ENCODE data around the gene MYMX.

The MYMX gene

DNA sequence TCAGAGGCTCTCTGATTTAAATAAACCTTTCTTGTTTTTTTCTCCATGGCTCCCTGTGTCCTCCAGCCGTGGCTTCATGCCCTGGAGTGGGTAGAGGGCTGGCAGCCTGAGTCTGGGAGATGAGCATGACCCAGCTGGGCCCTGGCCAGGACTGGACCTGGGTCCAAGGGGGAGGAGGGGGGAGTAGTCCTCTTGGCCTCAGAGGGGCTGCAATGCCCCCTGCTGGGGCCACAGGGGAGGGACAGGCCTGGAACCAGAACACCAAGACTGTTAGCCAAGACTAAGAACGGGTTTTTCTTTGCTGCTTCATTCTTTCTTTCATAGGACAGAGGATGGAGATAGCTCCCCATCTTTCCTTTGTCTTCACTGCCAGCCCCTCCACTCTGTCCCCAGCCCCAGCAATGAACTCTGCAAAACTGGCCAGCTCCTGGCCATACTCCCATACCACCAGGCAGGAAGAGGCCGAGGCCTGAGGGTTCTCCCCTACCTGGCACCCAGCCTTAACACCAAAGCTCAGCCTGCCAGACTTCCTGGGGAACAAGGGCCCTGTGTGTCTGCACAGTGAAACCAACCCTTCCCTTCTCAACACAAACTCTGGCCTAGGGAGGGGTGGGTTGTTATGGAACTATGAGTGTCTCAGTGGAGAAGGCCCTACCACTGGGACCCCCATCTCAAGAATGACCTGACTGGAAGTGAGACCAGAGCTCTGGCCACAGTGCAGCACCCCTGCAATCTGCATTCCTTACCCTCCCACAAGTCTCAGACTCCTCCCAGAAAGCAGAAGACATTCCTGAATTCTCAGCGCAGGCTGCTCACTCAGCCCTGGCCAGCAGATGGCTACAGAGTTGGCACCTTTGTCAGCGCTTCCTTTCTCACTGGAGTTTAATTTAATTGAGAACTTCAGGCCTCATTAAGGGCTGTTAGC is 17.6 kb downstream of the MYMX start:
- peak; percentile 72 for DNase-seq

DNA sequence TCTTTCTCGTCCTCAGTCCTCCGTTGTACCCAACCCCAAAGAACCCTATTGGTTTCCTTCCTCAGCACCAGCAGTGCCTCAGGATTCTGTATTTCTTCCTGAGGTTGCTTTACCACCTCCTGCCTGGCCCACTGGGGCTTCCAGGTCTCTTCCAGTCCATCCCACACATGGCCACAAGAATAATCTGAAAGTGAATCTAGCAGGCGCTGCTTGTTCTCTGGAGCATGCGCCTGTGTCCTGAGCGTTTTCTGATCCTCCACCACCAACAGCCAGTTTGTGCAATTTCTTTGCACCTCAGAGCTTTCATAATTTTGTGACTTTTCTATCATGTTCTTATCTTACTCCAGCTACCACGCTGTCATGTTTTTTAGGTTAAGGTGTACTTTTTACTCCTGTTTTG is 18.5 kb downstream of the MYMX start:
- no peak for DNase-seq

DNA sequence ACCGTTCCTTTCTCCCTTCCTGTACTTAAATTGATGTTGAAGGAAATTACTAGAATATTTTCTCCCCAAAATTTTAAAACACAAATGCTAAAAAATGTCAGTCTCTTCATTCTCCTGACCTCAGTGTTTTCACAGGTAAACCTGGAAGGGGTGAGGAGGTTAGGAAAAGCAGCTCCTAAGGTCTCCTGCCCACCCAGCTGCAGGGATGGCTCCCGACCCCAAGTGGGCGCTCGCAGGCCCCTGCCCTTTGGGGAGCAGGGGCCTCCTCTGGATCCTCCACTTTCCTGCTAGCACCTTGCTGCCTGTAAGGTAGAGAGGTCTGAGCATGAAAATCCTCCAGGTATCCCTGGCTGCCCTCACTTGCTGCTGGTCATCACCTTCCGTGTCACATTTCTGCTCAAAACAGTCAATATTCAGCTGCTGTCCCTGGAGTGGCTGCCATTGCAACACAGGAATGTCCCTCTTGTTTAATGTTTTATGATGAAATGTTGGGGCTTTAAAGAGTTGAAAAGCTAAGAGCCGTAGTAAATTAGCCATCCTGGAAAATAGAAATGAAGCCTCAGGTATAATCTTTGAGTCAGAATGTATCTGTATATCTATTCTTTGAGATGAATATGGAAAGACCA is 19.3 kb downstream of the MYMX start:
- DNase-seq = no peak

DNA sequence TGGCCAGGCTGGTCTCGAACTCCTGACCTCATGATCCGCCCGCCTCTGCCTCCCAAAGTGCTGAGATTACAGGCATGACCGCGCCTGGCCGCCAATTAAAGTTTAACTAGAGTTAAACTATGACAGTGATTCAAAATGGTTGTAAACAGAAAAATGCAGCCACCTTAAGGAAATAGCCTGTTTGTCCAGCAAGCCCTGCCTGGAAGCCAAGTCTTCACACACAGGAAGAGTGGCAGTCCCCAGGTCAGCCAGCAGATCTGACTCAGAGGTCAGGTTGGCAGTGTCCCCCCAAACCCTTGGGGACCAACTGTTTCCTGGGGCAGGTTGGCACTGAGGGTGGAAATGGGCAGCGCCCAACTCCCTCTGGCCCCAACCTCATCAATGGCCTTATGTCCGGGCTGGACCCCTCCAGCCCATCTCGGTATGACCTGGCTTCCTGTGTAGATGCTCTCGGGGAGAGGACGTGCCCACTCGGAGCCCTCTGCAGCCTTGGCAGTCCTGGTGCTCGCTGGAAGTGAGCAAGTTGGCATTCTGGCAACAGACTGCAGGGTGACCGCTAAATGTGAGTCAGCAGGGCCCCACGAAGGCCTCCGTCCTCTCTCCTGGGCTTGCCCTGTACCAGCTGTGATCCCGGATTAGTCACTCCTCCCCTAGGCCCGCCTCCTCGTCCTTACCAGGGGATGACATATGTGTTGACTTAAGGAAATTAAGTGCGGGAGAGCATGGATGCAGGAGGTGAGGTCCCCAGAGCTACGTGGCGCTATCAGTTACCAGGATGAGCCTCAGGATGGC is 20.5 kb downstream of the MYMX start:
- peak; percentile 98 for DNase-seq

DNA sequence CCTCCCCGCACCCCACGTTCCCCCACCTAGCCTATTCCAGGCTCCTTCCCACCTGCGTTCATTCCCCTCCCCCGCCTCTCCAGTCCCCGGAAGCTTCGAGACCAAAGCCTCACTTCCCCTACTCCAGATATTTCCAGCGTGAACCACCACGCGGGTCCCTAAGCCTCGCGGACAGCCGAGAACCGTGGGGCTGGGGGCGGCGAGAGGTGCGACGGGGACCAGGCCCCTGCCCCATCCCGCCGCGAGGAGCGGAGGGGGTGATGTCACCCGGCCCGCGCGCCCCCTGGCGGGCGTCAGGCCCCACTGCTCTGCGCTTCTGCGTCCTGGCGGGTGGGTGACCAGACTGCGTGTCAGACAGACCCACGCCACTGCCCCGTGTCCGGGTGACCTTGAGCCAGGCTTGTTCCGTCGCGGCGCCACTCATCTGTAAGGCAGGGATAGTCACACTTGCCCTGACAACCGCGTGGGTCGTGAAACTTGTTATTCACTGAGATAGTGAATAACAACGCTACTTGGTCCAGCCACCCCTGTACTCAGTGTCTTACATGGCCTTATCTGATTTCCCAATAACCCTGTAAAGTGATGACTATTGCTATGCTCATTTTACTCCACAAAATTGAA is 21.2 kb downstream of the MYMX start:
- DNase-seq = peak; percentile 60

DNA sequence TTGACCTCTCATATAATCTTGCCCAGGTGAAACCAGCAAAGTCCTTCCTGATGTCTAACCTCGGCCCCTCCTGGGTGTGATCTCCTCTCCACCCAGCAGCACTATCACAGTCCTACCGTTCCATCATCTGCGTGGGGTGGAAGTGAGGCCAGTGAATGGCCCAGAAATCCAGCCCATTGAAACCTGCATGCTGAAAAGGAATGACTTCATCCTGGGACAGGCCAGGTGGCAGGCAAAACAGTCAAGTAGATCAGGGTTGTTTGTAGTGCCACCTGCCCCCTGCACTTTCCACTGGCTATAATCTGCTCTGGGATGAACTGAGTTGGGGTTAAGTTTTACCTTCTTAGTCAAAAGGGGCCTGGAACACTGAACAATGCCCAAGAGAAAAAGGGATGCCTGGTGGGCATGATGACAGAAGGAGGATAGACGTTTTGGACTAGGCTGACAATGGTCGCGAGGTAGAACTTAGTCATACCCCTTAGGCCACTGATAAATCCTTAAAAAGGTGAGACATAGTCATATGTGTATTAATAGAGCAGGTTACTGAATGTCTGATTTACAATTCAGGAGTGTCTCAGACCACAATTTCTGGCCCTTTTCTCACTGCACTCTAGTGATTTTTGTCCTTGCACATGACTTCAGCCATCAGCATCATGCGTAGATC is 22.1 kb downstream of the MYMX start:
- DNase-seq = no peak

DNA sequence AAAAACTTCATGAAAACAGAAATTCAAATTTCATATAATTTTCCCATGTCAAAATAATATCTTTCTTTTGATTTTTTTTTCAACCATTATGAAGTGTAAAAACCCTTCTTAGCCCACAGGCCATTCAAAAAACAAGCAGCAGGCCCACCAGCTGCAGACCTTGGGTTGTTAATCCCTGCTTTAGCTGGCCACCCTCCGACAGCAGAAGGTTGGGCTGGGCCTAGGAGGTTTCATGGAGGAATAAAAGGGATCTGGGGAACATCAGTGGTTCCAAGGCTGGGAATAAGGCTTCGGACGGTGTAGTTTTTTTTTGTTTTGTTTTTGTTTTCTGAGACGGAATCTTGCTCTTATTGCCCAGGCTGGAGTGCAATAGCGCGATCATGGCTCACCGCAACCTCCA is 26.6 kb downstream of the MYMX start:
- no peak for DNase-seq

DNA sequence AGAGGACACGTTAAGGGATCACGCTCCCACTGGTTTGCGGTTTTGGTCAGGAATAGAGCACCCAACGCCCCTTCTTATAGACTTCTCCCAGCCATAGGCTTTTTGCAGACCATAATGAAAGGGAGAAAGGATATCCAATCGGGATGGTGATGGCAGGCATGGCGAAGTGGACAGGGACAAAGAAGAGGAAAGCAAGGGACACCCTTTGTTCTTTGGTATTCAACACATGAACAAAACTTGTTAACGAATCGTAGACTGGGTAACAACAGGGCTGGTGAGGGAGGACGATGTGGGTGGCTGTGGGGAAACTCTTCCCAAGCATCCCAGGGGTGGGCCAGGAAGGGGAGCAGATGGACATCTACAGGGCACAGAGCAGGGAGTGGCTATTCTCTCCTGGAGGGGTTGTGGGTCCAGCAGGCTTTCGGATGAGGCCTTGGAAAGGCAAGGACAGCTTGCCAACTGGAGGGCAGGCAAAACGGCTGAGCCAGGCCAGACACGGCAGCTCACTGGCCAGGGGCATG is 28.7 kb downstream of the MYMX start:
- DNase-seq = no peak

DNA sequence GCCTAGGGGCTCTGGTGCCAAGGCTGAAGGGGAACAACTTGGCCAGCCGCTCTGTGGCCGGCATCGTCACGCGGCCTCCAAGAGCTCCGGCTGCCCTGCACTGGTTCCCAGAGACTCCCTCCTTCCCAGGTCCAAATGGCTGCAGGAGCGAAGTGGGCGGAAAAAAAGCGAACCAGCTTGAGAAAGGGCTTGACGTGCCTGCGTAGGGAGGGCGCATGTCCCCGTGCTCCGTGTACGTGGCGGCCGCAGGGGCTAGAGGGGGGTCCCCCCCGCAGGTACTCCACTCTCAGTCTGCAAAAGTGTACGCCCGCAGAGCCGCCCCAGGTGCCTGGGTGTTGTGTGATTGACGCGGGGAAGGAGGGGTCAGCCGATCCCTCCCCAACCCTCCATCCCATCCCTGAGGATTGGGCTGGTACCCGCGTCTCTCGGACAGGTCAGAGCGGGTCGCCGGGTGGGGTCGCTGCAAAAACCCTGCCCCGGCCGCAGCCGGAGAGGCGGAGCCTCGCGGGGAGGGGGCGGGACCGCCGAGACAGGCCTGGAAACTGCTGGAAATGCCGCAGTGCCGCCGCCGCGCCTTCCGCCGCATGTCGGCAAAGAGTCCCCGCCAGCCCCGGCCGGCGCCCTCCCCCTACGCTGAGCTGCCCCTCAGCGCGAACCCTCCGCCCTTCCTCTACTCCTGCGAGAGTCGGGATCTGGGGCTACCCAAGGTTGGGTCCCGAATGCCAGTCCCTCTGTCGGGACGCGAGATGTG is 29.4 kb downstream of the MYMX start:
- peak; percentile 81 for DNase-seq

DNA sequence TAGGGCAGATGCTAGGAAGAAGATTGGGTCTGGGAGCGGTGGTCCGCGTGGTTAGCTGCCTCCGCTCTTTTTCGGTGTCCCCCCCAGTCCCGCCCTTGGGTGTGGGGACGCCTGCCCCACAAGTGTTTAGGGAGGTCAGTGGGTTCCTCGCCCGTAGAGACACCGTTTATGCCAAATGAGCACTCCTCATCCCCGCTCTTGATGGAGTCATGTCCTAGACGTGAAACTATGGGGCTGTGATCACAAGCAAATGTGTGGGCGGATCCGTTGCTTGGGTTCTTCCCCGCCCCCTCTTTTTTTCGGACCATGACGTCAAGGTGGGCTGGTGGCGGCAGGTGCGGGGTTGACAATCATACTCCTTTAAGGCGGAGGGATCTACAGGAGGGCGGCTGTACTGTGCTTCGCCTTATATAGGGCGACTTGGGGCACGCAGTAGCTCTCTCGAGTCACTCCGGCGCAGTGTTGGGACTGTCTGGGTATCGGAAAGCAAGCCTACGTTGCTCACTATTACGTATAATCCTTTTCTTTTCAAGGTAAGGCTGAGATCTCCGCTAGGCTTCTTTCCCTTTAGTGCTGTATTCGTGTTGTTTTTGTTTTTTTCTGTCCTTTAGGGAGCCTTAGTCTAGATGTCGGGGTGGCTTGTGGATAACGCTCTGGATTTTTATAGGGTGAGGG is 30.1 kb downstream of the MYMX start, which contains the start of gene HSP90AB1:
HSP90AB1 (plus strand) TSS at position 439 of the 675 bp plus-strand sequence. CDS start 1,529 bp downstream, outside the sequence.
- peak; percentile 99 for DNase-seq

DNA sequence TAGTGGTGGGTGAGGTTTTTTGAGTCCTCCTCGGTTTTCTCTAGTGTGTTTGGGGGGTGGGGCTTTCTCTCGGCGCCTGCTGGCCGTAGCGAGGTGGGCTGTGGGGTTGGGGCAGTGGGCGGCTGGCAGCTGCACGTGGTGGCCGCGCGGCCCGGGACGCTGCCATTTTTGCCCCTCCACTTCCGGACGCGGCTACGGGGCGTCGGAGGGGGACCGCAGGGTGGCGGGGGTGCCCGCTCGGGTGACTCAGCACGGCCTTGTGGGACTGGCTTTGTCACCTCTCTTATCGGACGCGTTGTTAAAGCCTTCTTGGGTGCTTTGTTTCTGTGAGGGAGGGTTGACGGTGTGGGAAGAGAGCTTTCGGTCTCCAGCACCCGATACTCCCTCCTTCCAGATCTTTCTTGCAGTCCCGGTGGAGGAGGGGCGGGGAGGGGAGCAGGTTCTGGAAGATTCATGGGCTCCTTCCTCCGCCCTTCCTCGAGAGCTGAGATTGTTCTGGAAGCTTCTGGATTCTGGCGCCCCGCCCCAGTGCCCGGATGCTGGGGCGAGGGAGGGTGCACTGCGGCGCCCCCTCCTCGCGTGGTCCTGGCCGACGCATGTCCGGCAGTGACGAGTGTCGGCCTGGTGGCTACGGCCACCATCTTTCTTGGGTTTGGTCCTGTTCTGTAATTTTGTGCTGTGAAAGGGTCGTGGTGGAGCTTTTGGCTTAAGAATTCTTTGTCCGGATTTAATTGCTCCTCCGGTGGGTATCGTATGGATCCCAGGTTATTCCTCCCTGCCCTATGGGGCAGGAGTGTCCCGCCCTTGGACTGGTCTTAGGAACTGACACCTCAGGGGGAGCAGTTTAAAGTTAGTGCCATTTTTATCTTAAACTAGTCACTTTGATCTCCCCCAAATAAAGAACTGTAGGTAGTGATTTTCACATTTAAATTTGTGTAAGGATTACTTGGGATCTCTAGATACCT is 30.9 kb downstream of the MYMX start:
- DNase-seq = peak; percentile 27

DNA sequence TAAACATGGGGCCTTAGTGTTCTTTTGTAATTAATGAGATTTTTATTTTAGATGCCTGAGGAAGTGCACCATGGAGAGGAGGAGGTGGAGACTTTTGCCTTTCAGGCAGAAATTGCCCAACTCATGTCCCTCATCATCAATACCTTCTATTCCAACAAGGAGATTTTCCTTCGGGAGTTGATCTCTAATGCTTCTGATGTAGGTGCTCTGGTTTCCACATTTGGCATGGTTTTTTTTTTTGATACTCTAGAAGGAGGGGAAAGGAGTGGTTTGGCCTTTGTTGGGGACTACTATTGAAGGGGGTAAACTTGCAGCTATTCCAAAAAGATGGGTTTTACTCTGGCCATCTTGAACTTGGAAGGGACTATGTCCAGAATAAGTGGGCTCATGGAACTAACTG is 31.9 kb downstream of the MYMX start:
- no peak for DNase-seq

DNA sequence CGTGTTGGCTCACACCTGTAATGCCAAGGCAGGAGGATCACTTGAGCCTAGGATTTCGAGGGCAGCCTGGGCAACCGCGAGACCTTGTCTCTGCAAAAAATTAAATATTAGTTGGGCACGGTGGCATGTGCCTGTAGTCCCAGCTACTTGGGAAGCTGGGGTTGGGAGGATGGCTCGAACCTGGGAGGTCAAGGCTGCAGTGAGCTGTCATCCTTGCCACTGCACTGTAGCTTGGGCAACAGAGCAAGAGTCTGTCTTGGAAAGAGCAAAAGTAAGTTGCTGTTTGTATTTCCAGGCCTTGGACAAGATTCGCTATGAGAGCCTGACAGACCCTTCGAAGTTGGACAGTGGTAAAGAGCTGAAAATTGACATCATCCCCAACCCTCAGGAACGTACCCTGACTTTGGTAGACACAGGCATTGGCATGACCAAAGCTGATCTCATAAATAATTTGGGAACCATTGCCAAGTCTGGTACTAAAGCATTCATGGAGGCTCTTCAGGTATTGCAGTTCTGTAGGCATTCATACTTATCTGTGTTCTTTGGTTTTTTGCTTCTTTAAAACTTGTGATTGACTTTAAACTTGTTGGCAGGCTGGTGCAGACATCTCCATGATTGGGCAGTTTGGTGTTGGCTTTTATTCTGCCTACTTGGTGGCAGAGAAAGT is 32.5 kb downstream of the MYMX start:
- DNase-seq = no peak

DNA sequence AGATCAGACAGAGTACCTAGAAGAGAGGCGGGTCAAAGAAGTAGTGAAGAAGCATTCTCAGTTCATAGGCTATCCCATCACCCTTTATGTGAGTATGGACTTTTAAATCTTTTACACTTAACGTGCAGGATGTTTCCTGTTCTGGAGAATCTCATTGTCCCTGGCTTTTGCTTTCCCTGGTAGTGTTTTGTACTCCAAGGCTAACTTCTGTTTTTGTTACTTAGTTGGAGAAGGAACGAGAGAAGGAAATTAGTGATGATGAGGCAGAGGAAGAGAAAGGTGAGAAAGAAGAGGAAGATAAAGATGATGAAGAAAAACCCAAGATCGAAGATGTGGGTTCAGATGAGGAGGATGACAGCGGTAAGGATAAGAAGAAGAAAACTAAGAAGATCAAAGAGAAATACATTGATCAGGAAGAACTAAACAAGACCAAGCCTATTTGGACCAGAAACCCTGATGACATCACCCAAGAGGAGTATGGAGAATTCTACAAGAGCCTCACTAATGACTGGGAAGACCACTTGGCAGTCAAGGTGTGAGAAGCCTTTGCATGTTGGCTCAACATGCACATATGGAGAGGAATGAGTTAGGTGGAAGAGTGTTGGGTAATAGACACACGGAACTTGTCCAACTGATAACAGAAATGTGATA is 33.5 kb downstream of the MYMX start:
- DNase-seq = no peak

DNA sequence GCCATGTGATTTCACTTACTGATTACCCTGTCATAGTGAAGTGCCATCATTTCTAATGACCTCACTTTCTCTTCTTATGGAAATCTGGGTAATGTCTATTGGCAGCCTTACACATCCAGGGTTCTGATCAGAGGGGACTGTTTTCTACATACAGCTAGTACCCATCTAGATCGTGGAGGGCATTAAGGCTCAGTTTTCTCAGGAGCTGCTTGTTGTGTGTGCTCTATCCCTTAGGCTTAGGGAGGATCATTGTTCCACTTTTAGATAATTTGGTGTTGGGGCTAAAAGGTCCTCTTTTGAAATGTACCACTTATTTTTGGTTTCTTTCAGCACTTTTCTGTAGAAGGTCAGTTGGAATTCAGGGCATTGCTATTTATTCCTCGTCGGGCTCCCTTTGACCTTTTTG is 34.0 kb downstream of the MYMX start:
- DNase-seq = no peak

DNA sequence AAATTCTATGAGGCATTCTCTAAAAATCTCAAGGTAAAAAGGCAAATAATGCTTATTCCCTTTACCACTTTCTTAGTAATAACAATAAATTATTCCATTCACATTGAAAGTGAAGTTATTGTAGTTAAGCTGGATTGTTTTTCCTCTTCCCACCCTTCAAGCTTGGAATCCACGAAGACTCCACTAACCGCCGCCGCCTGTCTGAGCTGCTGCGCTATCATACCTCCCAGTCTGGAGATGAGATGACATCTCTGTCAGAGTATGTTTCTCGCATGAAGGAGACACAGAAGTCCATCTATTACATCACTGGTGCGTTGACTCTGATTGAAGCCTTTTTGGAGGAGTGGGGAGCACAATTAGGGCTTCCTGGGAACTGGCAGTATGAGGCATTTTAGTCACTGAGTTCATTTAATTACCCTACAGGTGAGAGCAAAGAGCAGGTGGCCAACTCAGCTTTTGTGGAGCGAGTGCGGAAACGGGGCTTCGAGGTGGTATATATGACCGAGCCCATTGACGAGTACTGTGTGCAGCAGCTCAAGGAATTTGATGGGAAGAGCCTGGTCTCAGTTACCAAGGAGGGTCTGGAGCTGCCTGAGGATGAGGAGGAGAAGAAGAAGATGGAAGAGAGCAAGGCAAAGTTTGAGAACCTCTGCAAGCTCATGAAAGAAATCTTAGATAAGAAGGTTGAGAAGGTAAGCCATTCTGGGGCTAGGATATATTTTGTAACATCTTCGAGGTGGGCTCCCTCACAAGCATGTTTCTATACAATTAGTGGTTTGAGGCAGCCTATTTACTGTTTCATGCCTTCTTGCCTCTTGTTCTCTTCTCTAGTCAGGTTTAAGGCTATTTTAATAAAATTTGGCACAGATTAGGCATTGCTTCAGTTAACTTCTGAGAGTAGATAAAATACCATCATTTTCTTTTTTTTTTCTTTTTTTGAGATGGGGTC is 35.1 kb downstream of the MYMX start:
- DNase-seq = no peak
